Fibroblast of lung (primary cell): ENCODE results near the gene ZBP1.

Source experiments
- EZH2 ChIP-seq: IDR thresholded peaks from 2 replicates; pipeline ENCODE4 v1.5.1; 2012; ENCODE audit warnings: low read length, control low read depth, mild to moderate bottlenecking; ENCODE audit errors: missing control alignments
- TF ChIP-seq, protein P1 (sequence below), 2 donors: IDR thresholded peaks in 1 of 2; conservative IDR thresholded peaks in 1 of 2; 1 replicate in 1 of 2; 2 replicates in 1 of 2; pipeline ENCODE4 v1.5.1; 2011 to 2012; ENCODE audit warnings: low read length in 2 of 2, control low read depth in 1 of 2, inconsistent platforms in 1 of 2, low read depth in 1 of 2, mild to moderate bottlenecking in 1 of 2

- TF ChIP-seq, protein P1, sequence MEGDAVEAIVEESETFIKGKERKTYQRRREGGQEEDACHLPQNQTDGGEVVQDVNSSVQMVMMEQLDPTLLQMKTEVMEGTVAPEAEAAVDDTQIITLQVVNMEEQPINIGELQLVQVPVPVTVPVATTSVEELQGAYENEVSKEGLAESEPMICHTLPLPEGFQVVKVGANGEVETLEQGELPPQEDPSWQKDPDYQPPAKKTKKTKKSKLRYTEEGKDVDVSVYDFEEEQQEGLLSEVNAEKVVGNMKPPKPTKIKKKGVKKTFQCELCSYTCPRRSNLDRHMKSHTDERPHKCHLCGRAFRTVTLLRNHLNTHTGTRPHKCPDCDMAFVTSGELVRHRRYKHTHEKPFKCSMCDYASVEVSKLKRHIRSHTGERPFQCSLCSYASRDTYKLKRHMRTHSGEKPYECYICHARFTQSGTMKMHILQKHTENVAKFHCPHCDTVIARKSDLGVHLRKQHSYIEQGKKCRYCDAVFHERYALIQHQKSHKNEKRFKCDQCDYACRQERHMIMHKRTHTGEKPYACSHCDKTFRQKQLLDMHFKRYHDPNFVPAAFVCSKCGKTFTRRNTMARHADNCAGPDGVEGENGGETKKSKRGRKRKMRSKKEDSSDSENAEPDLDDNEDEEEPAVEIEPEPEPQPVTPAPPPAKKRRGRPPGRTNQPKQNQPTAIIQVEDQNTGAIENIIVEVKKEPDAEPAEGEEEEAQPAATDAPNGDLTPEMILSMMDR (conservative IDR thresholded peaks at IDR 0.05 in 1 of 2, IDR thresholded peaks at IDR 0.05 in 1 of 2; ENCODE audit: low read depth in 1 of 2, low read length in 2 of 2): no peak
- TF ChIP-seq EZH2: no peak
These were observed 43.3 kb downstream of the ZBP1 start for GRCh38 chr20:57576617-57577550.
